ENCODE measurements around the gene TAOK3.

- TF ChIP-seq POLR2A (IDR thresholded peaks at IDR 0.05) (no peak), CTCF (IDR thresholded peaks at IDR 0.05) (no peak)
Measured at GRCh38 chr12:118259079-118259478, 113.6 kb downstream of the TAOK3 start.

All from stomach (tissue), 4 donors.